ENCODE results near the gene CDADC1.
"Not testable (repeated sequence)": the region's sequence is repeated elsewhere in the genome, so short reads cannot be mapped to it uniquely, and the experiment has no call there.

Gene CDADC1

DNA sequence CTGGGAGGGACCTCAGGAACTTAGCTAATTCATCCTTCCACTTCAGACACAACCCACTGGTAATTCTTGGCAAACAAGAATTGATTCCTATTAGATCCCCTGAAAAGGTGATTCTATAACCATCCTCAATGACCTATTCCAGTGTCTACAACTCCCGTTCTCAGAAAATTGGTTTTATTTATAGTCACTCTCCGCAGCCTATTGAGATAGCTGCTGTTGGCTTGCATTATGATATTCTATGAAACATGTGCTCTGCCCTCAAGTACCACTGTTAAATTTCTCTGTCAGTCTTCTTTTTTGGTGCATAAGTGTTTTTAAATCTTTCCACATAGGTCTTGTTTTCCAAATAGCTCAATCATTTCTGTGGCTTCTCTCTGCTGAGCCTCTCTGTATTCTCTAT, 75.0 kb downstream of the CDADC1 start:
- no peaks in the 10 kb centered on the region for H3K9me3 ChIP-seq (replicated peaks; ENCODE audit: low read length)
- H3K4me2 ChIP-seq (ENCODE audit: low read length) = no peak overlapping the region
- H3K36me3 ChIP-seq (ENCODE audit: insufficient read depth, low read length) = no peaks in the 10 kb centered on the region
- H3K4me1 ChIP-seq (ENCODE audit: control insufficient read depth, insufficient read depth, low read length) = no peaks in the 10 kb centered on the region
- no peaks in the 10 kb centered on the region for H3K27me3 ChIP-seq (ENCODE audit: control insufficient read depth, insufficient read depth, low read length)
- H3K4me3 ChIP-seq (ENCODE audit: low read length) = no peak overlapping the region
- no peak overlapping the region for H3K9ac ChIP-seq (ENCODE audit: low read depth, low read length)

- Histone ChIP-seq H3K4me3 (ENCODE audit: low read length) (no peak overlapping the region), H3K4me2 (ENCODE audit: low read length) (no peak overlapping the region), H3K27me3 (ENCODE audit: control insufficient read depth, insufficient read depth, low read length) (no peaks in the 10 kb centered on the region), H3K9ac (ENCODE audit: low read depth, low read length) (no peak overlapping the region), H3K36me3 (ENCODE audit: insufficient read depth, low read length) (no peaks in the 10 kb centered on the region), H3K9me3 (replicated peaks; ENCODE audit: low read length) (no peaks in the 10 kb centered on the region), H3K4me1 (ENCODE audit: control insufficient read depth, insufficient read depth, low read length) (no peaks in the 10 kb centered on the region)
These were observed 75.6 kb downstream of the CDADC1 start for GRCh38 chr13:49323344-49323743.

DNA sequence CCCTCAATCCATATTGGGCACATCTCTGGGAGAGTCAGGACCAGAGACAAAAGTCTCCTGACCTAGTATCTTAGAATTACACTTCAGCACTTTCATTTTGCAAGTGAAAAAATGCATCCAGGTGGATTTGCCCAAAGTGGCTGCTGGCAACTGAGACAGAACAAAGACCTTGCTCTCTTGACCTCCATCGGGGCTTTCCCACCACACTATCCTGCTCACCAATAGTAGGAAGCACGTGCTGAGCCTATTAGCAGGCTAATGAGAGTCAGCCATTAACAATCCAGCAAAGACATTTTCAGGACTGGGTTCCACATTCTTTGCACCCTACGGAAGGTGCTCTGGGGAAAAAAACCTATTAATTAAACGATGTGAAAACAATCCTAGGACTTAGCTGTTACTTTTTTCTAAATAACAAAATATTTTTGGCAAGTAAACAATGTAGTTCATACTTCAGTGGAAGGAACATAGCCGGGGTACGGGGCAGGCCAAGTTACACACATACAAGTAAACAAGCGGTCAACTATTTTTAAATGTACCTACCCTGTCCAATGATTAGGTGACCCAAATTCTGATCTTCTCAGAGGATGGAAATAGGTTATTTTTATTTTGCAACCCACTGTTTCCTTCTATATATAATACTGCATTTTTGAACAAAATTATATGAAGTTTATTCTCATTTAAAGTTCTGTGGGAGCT, 78.6 kb downstream of the CDADC1 start:
- Histone ChIP-seq H3K9ac (ENCODE audit: low read depth, low read length) (no peak overlapping the region), H3K36me3 (ENCODE audit: insufficient read depth, low read length) (no peaks in the 10 kb centered on the region), H3K27me3 (ENCODE audit: control insufficient read depth, insufficient read depth, low read length) (no peaks in the 10 kb centered on the region), H3K4me3 (ENCODE audit: low read length) (no peak overlapping the region), H3K4me1 (ENCODE audit: control insufficient read depth, insufficient read depth, low read length) (no peaks in the 10 kb centered on the region), H3K9me3 (replicated peaks; ENCODE audit: low read length) (no peaks in the 10 kb centered on the region), H3K4me2 (ENCODE audit: low read length) (no peak overlapping the region)

- H3K4me2 ChIP-seq (ENCODE audit: low read length); H3K4me1 ChIP-seq (ENCODE audit: control insufficient read depth, insufficient read depth, low read length); H3K4me3 ChIP-seq (ENCODE audit: low read length); H3K9me3 ChIP-seq (replicated peaks; ENCODE audit: low read length); H3K27me3 ChIP-seq (ENCODE audit: control insufficient read depth, insufficient read depth, low read length); H3K36me3 ChIP-seq (ENCODE audit: insufficient read depth, low read length); H3K9ac ChIP-seq (ENCODE audit: low read depth, low read length): not testable (repeated sequence)
These were observed 79.4 kb downstream of the CDADC1 start for GRCh38 chr13:49327145-49327544.

DNA sequence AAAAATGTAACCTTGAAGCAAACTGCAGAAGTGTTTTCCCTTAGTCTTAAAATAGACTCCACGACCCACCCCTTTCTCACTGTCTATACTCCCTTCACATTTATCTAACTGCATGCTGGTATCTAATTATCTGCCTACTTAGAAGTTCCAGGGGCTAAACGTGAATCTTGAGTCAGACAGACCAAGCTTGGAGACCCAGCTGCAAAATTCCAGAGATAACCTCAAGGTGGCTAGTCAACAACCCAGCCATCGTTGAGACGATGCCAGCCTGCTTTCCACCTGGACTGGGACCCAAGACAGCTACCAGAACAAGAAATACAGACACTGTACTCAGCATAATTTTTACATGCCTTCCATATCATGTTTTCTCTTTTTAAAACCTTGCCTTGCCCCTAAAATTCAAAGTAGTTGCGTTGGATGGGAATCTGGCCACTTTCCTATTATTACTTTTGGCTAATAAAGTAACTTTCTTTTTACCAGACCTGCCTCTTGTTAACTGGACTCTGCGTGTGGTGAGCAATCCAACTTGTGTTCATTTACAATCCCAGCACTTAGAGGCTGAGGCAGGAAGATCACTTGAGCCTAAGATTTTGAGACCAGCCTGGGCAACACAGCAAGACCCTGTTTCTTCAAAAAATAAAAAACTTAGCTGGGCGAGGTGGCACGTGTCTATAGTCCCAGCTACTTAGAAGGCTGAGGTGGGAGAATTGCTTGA, 82.3 kb downstream of the CDADC1 start:
- Histone ChIP-seq H3K36me3 (ENCODE audit: insufficient read depth, low read length) (no peaks in the 10 kb centered on the region), H3K4me2 (ENCODE audit: low read length) (no peak overlapping the region), H3K9me3 (replicated peaks; ENCODE audit: low read length) (no peaks in the 10 kb centered on the region), H3K4me1 (ENCODE audit: control insufficient read depth, insufficient read depth, low read length) (no peaks in the 10 kb centered on the region), H3K9ac (ENCODE audit: low read depth, low read length) (no peak overlapping the region), H3K27me3 (ENCODE audit: control insufficient read depth, insufficient read depth, low read length) (no peaks in the 10 kb centered on the region), H3K4me3 (ENCODE audit: low read length) (no peak overlapping the region)

GRCh38 chr13:49330546-49330864, 82.8 kb downstream of the CDADC1 start:
- H3K36me3 ChIP-seq (ENCODE audit: insufficient read depth, low read length) = no peaks in the 10 kb centered on the region
- no peaks in the 10 kb centered on the region for H3K9me3 ChIP-seq (replicated peaks; ENCODE audit: low read length)
- H3K27me3 ChIP-seq (ENCODE audit: control insufficient read depth, insufficient read depth, low read length) = no peaks in the 10 kb centered on the region
- H3K4me2 ChIP-seq (ENCODE audit: low read length) = no peak overlapping the region
- H3K4me3 ChIP-seq (ENCODE audit: low read length) = no peak overlapping the region
- H3K9ac ChIP-seq (ENCODE audit: low read depth, low read length) = no peak overlapping the region
- no peaks in the 10 kb centered on the region for H3K4me1 ChIP-seq (ENCODE audit: control insufficient read depth, insufficient read depth, low read length)

- Histone ChIP-seq H3K36me3 (ENCODE audit: insufficient read depth, low read length) (no peaks in the 10 kb centered on the region), H3K9ac (ENCODE audit: low read depth, low read length) (no peak overlapping the region), H3K27me3 (ENCODE audit: control insufficient read depth, insufficient read depth, low read length) (no peaks in the 10 kb centered on the region), H3K9me3 (replicated peaks; ENCODE audit: low read length) (no peaks in the 10 kb centered on the region), H3K4me2 (ENCODE audit: low read length) (no peak overlapping the region), H3K4me1 (ENCODE audit: control insufficient read depth, insufficient read depth, low read length) (no peaks in the 10 kb centered on the region), H3K4me3 (ENCODE audit: low read length) (no peak overlapping the region)
These were observed 88.9 kb downstream of the CDADC1 start for GRCh38 chr13:49336655-49337054.

DNA sequence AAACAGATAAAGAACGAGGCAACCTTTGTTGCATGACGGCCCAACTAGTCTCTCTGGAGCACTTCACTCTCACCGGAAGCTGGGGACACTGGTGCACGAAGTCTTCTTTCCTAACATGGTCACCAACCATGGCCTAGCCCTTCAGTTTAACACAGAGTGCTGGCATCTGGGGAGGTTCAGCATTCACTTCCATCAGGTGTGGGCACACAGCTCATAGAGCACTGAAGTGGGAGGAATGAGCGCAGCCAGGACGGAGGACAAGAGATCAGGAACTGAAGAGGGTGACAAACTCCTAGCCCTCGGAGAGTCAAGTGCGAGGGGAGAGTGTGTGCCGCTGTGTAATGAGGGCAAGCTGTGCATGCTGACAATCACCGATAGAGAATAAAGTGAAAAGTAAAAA, 92.4 kb downstream of the CDADC1 start:
- Histone ChIP-seq H3K4me2 (ENCODE audit: low read length) (no peak overlapping the region), H3K36me3 (ENCODE audit: insufficient read depth, low read length) (no peaks in the 10 kb centered on the region), H3K4me3 (ENCODE audit: low read length) (no peak overlapping the region), H3K4me1 (ENCODE audit: control insufficient read depth, insufficient read depth, low read length) (peaks cover 8% of the 10 kb centered on the region), H3K9ac (ENCODE audit: low read depth, low read length) (no peak overlapping the region), H3K9me3 (replicated peaks; ENCODE audit: low read length) (no peaks in the 10 kb centered on the region), H3K27me3 (ENCODE audit: control insufficient read depth, insufficient read depth, low read length) (no peaks in the 10 kb centered on the region)

DNA sequence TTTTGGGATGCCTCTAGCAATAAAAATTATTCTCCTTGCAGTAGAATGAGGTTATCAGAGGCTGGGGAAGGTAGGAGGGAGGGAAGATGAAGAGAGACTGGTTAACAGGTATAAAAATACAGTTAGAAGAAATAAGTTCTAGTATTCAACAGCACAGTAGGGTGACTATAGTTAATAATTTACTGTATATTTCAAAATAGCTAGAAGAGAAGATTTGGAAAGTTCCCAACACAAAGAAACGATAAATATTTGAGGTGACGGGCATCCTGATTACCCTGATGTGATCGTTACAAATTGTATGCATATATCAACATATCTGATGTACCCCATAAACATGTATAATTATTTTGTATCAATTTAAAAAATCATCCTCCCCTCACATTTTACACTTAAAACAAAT, 93.8 kb downstream of the CDADC1 start:
- Histone ChIP-seq H3K4me2 (ENCODE audit: low read length) (no peak overlapping the region), H3K4me1 (ENCODE audit: control insufficient read depth, insufficient read depth, low read length) (peaks cover 8% of the 10 kb centered on the region), H3K27me3 (ENCODE audit: control insufficient read depth, insufficient read depth, low read length) (no peaks in the 10 kb centered on the region), H3K4me3 (ENCODE audit: low read length) (no peak overlapping the region), H3K9me3 (replicated peaks; ENCODE audit: low read length) (no peaks in the 10 kb centered on the region), H3K9ac (ENCODE audit: low read depth, low read length) (no peak overlapping the region), H3K36me3 (ENCODE audit: insufficient read depth, low read length) (no peaks in the 10 kb centered on the region)

GRCh38 chr13:49341941-49342340, 94.2 kb downstream of the CDADC1 start:
- Histone ChIP-seq H3K27me3 (ENCODE audit: control insufficient read depth, insufficient read depth, low read length) (no peaks in the 10 kb centered on the region), H3K4me2 (ENCODE audit: low read length) (no peak overlapping the region), H3K36me3 (ENCODE audit: insufficient read depth, low read length) (no peaks in the 10 kb centered on the region), H3K4me3 (ENCODE audit: low read length) (no peak overlapping the region), H3K9me3 (replicated peaks; ENCODE audit: low read length) (no peaks in the 10 kb centered on the region), H3K4me1 (ENCODE audit: control insufficient read depth, insufficient read depth, low read length) (peaks cover 8% of the 10 kb centered on the region), H3K9ac (ENCODE audit: low read depth, low read length) (no peak overlapping the region)

GRCh38 chr13:49342454-49342853, 94.7 kb downstream of the CDADC1 start:
- Histone ChIP-seq H3K4me2 (ENCODE audit: low read length) (no peak overlapping the region), H3K27me3 (ENCODE audit: control insufficient read depth, insufficient read depth, low read length) (no peaks in the 10 kb centered on the region), H3K4me3 (ENCODE audit: low read length) (no peak overlapping the region), H3K9ac (ENCODE audit: low read depth, low read length) (no peak overlapping the region), H3K4me1 (ENCODE audit: control insufficient read depth, insufficient read depth, low read length) (peaks cover 8% of the 10 kb centered on the region), H3K9me3 (replicated peaks; ENCODE audit: low read length) (no peaks in the 10 kb centered on the region), H3K36me3 (ENCODE audit: insufficient read depth, low read length) (no peaks in the 10 kb centered on the region)
